ENCODE results near the gene SLC47A1.
A peak's percentile ranks its signal among the peaks of the same experiment; 100 is the strongest.
"Not testable (repeated sequence)": the region's sequence is repeated elsewhere in the genome, so short reads cannot be mapped to it uniquely, and the experiment has no call there.

SLC47A1 gene

GRCh38 chr17:19533718-19534561 lies at the start of gene SLC47A1:
Gene SLC47A1, plus strand, starts transcription at chr17:19533854. Its CDS starts 86 bp downstream, at chr17:19533940.
- peak in 1 of 2 experiments; percentile 34 for DNase-seq

GRCh38 chr17:19485800-19486340 lies 47.8 kb upstream of the SLC47A1 start:
- no peak for DNase-seq

GRCh38 chr17:19486351-19487023 lies 47.2 kb upstream of the SLC47A1 start:
- DNase-seq = no peak

GRCh38 chr17:19487024-19487600 lies 46.5 kb upstream of the SLC47A1 start:
- DNase-seq = peak in 1 of 2 experiments; percentile 33

- DNase-seq = no peak
Measured at GRCh38 chr17:19492141-19492540, 41.5 kb upstream of the SLC47A1 start.

- no peak for DNase-seq
Measured at GRCh38 chr17:19494961-19495806, 38.5 kb upstream of the SLC47A1 start.

- DNase-seq = no peak
Measured at GRCh38 chr17:19495828-19496528, 37.7 kb upstream of the SLC47A1 start.

- no peak for DNase-seq
Measured at GRCh38 chr17:19497624-19498023, 36.0 kb upstream of the SLC47A1 start.

- no peak for DNase-seq
Measured at GRCh38 chr17:19501219-19501618, 32.4 kb upstream of the SLC47A1 start.

GRCh38 chr17:19502517-19502916 lies 31.1 kb upstream of the SLC47A1 start:
- no peak for DNase-seq

GRCh38 chr17:19505561-19505960 lies 28.1 kb upstream of the SLC47A1 start:
- DNase-seq = not testable (repeated sequence)

GRCh38 chr17:19507775-19508576 lies 25.7 kb upstream of the SLC47A1 start:
- peak; percentile 79 to 80 for DNase-seq

GRCh38 chr17:19508577-19508867 lies 25.1 kb upstream of the SLC47A1 start:
- DNase-seq = no peak

GRCh38 chr17:19509281-19509852 lies 24.3 kb upstream of the SLC47A1 start:
- DNase-seq = not testable (repeated sequence)

GRCh38 chr17:19510903-19511302 lies 22.8 kb upstream of the SLC47A1 start:
- no peak for DNase-seq

GRCh38 chr17:19513897-19514488 lies 19.7 kb upstream of the SLC47A1 start:
- DNase-seq = peak; percentile 37 to 62

GRCh38 chr17:19517699-19518098 lies 16.0 kb upstream of the SLC47A1 start:
- DNase-seq = no peak

GRCh38 chr17:19519388-19520291 lies 14.0 kb upstream of the SLC47A1 start:
- not testable (repeated sequence) for DNase-seq

- no peak for DNase-seq
Measured at GRCh38 chr17:19520641-19521040, 13.0 kb upstream of the SLC47A1 start.
